HG02885 (cell line): ENCODE measurements around the gene SLC35F3.

ENCODE experiments used
- ATAC-seq: cut with Tn5 transposase; IDR thresholded peaks from one replicate; pipeline ENCODE4 v1.9.1; 2021; ENCODE audit warnings: mild to moderate bottlenecking; ENCODE audit not compliant: unreplicated experiment, poor library complexity

Gene SLC35F3

GRCh38 chr1:234302354-234302962 is 398.0 kb downstream of the SLC35F3 start:
- ATAC-seq: no peak

- ATAC-seq: no peak
Measured at GRCh38 chr1:234303231-234303630, 398.8 kb downstream of the SLC35F3 start.

GRCh38 chr1:234307726-234308125 is 403.2 kb downstream of the SLC35F3 start:
- ATAC-seq: no peak

- ATAC-seq: no peak
Measured at GRCh38 chr1:234309243-234309597, 404.7 kb downstream of the SLC35F3 start.

GRCh38 chr1:234309598-234310459 is 405.4 kb downstream of the SLC35F3 start:
- ATAC-seq: peak; percentile 88

- ATAC-seq: no peak
Measured at GRCh38 chr1:234310460-234310817, 406.0 kb downstream of the SLC35F3 start.

GRCh38 chr1:234311414-234311813 is 406.9 kb downstream of the SLC35F3 start:
- no peak for ATAC-seq

GRCh38 chr1:234313171-234313570 is 408.7 kb downstream of the SLC35F3 start:
- ATAC-seq: no peak

- ATAC-seq: no peak
Measured at GRCh38 chr1:234315091-234315541, 410.6 kb downstream of the SLC35F3 start.

GRCh38 chr1:234315588-234315987 is 411.1 kb downstream of the SLC35F3 start:
- ATAC-seq: no peak

GRCh38 chr1:234316486-234316885 is 412.0 kb downstream of the SLC35F3 start:
- no peak for ATAC-seq

- no peak for ATAC-seq
Measured at GRCh38 chr1:234316937-234317336, 412.5 kb downstream of the SLC35F3 start.

GRCh38 chr1:234320069-234320468 is 415.6 kb downstream of the SLC35F3 start:
- no peak for ATAC-seq

- no peak for ATAC-seq
Measured at GRCh38 chr1:234320549-234320948, 416.1 kb downstream of the SLC35F3 start.

GRCh38 chr1:234321231-234321630 is 416.8 kb downstream of the SLC35F3 start:
- ATAC-seq: no peak

GRCh38 chr1:234322097-234322496 is 417.6 kb downstream of the SLC35F3 start:
- no peak for ATAC-seq

- ATAC-seq: no peak
Measured at GRCh38 chr1:234322979-234323378, 418.5 kb downstream of the SLC35F3 start.

GRCh38 chr1:234324821-234325220 is 420.3 kb downstream of the SLC35F3 start:
- ATAC-seq: no peak

- ATAC-seq: peak; percentile 51
Measured at GRCh38 chr1:234325878-234326496, 421.5 kb downstream of the SLC35F3 start.

GRCh38 chr1:234326497-234327366 is 422.3 kb downstream of the SLC35F3 start:
- peak; percentile 81 for ATAC-seq
